K562 (cell line): ENCODE measurements around the gene RPS19BP1. TPM values are rescaled to one million over a fixed set of nuclear protein-coding genes. Genes with fewer than 3 reads are reported as not detected.

Experiments used
- BRCA1 ChIP-seq, 2 experiments: fragments of 450-650 bp in 1 of 2; sonication (generic) in 1 of 2; formaldehyde crosslinking in 1 of 2; IDR thresholded peaks; 2 replicates each; pipeline versions ENCODE4 v1.5.0 to v1.6.1; 2017 to 2020; ENCODE audit warnings: mild to moderate bottlenecking in 1 of 2, missing genetic modification reagents in 1 of 2
- CAMTA2 ChIP-seq: fragments of 250-450 bp; sonication (Bioruptor Pico); conservative IDR thresholded peaks from 2 replicates; pipeline ENCODE4 v1.5.1; 2022
- CHCHD3 ChIP-seq: fragments of 250-450 bp; sonication (Bioruptor Pico); IDR thresholded peaks from 2 replicates; pipeline ENCODE4 v2.1.2; 2022; ENCODE audit warnings: mild to moderate bottlenecking
- DNMT1 ChIP-seq: fragments of 450-650 bp; IDR thresholded peaks from 2 replicates; pipeline ENCODE4 v1.6.1; 2016; ENCODE audit warnings: antibody characterized with exemption, mild to moderate bottlenecking
- ETV6 ChIP-seq, 3 experiments: fragments of 150-350 bp in 1 of 3; sonication (generic) in 1 of 3; formaldehyde crosslinking in 1 of 3; IDR thresholded peaks; 2 replicates each; pipeline versions ENCODE4 v1.6.1 to v1.8.0; 2014 to 2022; ENCODE audit warnings: borderline replicate concordance in 2 of 3, low read depth in 2 of 3, antibody characterized with exemption in 1 of 3, low read length in 1 of 3, mild to moderate bottlenecking in 1 of 3, missing genetic modification reagents in 1 of 3
- FUS ChIP-seq: fragments of 200-400 bp; formaldehyde crosslinking; optimal IDR thresholded peaks from 2 replicates; pipeline ENCODE3; 2017; ENCODE audit warnings: low read depth, low read length
- HNRNPL ChIP-seq: fragments of 200-400 bp; formaldehyde crosslinking; IDR thresholded peaks from 2 replicates; pipeline ENCODE4 v1.6.1; 2017; ENCODE audit warnings: low read depth, mild to moderate bottlenecking, low read length
- JUND ChIP-seq, 2 experiments: IDR thresholded peaks; 2 replicates in 1 of 2; 3 replicates in 1 of 2; pipeline ENCODE4 v1.6.1; 2011; ENCODE audit warnings: borderline replicate concordance in 2 of 2, low read depth in 2 of 2, low read length in 2 of 2, improper control_type of control experiment in 1 of 2, missing biosample characterization in 1 of 2, missing genetic modification characterization in 1 of 2, missing genetic modification reagents in 1 of 2
- KDM1A ChIP-seq, 2 experiments: fragments of 450-650 bp; IDR thresholded peaks; 2 replicates each; pipeline ENCODE4 v1.6.1; 2016; ENCODE audit warnings: mild to moderate bottlenecking in 2 of 2
- NR1H2 ChIP-seq: sonication (generic); formaldehyde crosslinking; IDR thresholded peaks from 2 replicates; pipeline ENCODE4 v1.4.0; 2020; ENCODE audit warnings: mild to moderate bottlenecking, missing genetic modification reagents
- OTX1 ChIP-seq: fragments of 450-650 bp; formaldehyde crosslinking; IDR thresholded peaks from 2 replicates; pipeline ENCODE4 v1.4.0; 2022; ENCODE audit warnings: mild to moderate bottlenecking
- PHB2 ChIP-seq: fragments of 450-650 bp; IDR thresholded peaks from 2 replicates; pipeline ENCODE4 v1.6.1; 2017; ENCODE audit warnings: low read depth
- POLR2AphosphoS5 ChIP-seq: IDR thresholded peaks from 2 replicates; pipeline ENCODE4 v1.6.1; 2011; ENCODE audit warnings: mild to moderate bottlenecking, low read depth, low read length, moderate library complexity; ENCODE audit not compliant: control insufficient read depth, insufficient read depth
- SLC30A9 ChIP-seq: fragments of 250-450 bp; sonication (Bioruptor Pico); IDR thresholded peaks from 2 replicates; pipeline ENCODE4 v1.8.0; 2022; ENCODE audit warnings: mild to moderate bottlenecking, moderate library complexity
- SMARCE1 ChIP-seq: fragments of 450-650 bp; IDR thresholded peaks from 2 replicates; pipeline ENCODE4 v1.7.1; 2016; ENCODE audit warnings: mild to moderate bottlenecking
- SRSF7 ChIP-seq: fragments of 200-400 bp; formaldehyde crosslinking; optimal IDR thresholded peaks from 2 replicates; pipeline ENCODE3; 2017; ENCODE audit warnings: mild to moderate bottlenecking, low read depth, low read length
- SUPT5H ChIP-seq: fragments of 450-650 bp; IDR thresholded peaks from 2 replicates; pipeline ENCODE4 v1.6.1; 2016
- ZNF717 ChIP-seq: fragments of 250-450 bp; sonication (Bioruptor Pico); IDR thresholded peaks from 2 replicates; pipeline ENCODE4 v1.5.0; 2021
- polyA plus RNA-seq, 8 experiments: library from polyadenylated mRNA; depleted of rRNA in 4 of 8; stranded (reverse) in 5 of 8; unstranded in 3 of 8; fragments of >200 nt; fragmentation: Nextera tagmentation in 2 of 8; fragmentation: Illumina TruSeq in 1 of 8; extraction: Ambion mirVana in 2 of 8; extraction: Trizol in 1 of 8; gene quantifications; 2 replicates each; pipeline versions ENCODE4 v1.2.1 to v1.2.3, GENCODE V29; 2011 to 2014; ENCODE audit warnings: inconsistent platforms in 1 of 8, missing spikeins in 1 of 8
- total RNA-seq, 7 experiments: library from RNA; depleted of rRNA in 6 of 7; stranded (reverse); fragments of >200 nt in 6 of 7; fragmentation: Illumina TruSeq in 2 of 7; extraction: Trizol in 2 of 7; gene quantifications; 2 replicates each; pipeline versions ENCODE4 v1.2.1 to v1.2.3, GENCODE V29; 2011 to 2021; ENCODE audit warnings: low replicate concordance in 1 of 7
- TF ChIP-seq, protein P1 (sequence below), 2 experiments: fragments of 450-650 bp; IDR thresholded peaks; 2 replicates each; pipeline ENCODE4 v1.6.1; 2016; ENCODE audit warnings: mild to moderate bottlenecking in 2 of 2, borderline replicate concordance in 1 of 2, low read depth in 1 of 2, moderate library complexity in 1 of 2
- TF ChIP-seq, protein P2 (sequence below): sonication (generic); formaldehyde crosslinking; IDR thresholded peaks from 2 replicates; pipeline ENCODE4 v1.5.0; 2020; ENCODE audit warnings: missing genetic modification reagents

The RPS19BP1 gene
- total and polyA plus RNA-seq, 9 of the 15 experiments (the other 6 are each of a cell fraction or from before 2014, with no cell fraction given) = 3.0 to 223 (median 84.3) TPM

DNA sequence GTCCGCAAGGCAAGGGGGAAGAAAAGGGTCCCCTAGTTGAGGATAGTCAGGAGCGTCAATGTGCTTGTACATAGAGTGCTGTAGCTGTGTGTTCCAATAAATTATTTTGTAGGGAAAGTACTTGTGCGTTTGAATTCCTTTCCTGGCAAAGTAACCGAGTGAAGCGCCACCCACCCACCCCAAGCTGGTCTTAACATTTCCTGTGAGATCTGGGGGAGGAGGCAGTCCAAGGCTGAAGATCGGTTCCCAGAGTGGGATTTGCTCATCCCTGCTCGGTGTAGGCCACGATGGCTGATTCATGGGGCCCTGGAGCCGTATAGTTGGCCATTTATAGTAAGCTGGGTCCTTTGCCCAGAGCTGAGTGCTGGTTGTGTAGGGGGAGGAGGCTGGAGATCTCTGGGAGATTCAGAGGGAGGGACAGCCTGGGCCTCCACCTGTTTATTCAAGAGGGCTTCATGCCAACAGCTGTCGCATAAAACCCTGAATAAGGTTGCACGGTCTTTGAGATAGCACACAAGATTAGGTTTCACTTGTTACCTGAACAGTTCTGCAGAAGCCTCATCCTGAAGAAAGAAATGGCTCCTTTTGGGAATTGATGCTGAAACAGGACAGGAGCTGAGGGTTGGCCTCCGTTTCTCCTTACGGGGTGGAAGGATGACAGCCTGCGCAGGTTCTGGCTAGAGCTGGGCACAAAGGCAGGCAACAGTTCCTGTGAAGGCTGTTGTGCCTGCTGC is 9.8 kb downstream of the RPS19BP1 start (continued):
- no peak for TF ChIP-seq ETV6 (IDR thresholded peaks at IDR 0.05; ENCODE audit: borderline replicate concordance in 1 of 2, low read depth in 2 of 2, low read length in 1 of 2)
- 0 out of 2 replicates have a peak, but pooled peaks have one; percentile 31 for TF ChIP-seq ETV6 (CRISPR knock-in tag; IDR thresholded peaks at IDR 0.05; ENCODE audit: borderline replicate concordance)
- TF ChIP-seq KDM1A (IDR thresholded peaks at IDR 0.05) = no peak
- TF ChIP-seq FUS = no peak
- TF ChIP-seq OTX1 (CRISPR knock-in tag) = peak; percentile 86
- TF ChIP-seq CAMTA2 (CRISPR knock-in tag) = peak; percentile 78; the same call in 1 of the 2 replicates
- TF ChIP-seq JUND (IDR thresholded peaks at IDR 0.05; ENCODE audit: borderline replicate concordance, low read depth, low read length) = 0 out of 2 replicates have a peak, but pooled peaks have one; percentile 3
- no peak for TF ChIP-seq JUND (tag; IDR thresholded peaks at IDR 0.05; ENCODE audit: borderline replicate concordance, low read depth, low read length)
- TF ChIP-seq, protein P1, sequence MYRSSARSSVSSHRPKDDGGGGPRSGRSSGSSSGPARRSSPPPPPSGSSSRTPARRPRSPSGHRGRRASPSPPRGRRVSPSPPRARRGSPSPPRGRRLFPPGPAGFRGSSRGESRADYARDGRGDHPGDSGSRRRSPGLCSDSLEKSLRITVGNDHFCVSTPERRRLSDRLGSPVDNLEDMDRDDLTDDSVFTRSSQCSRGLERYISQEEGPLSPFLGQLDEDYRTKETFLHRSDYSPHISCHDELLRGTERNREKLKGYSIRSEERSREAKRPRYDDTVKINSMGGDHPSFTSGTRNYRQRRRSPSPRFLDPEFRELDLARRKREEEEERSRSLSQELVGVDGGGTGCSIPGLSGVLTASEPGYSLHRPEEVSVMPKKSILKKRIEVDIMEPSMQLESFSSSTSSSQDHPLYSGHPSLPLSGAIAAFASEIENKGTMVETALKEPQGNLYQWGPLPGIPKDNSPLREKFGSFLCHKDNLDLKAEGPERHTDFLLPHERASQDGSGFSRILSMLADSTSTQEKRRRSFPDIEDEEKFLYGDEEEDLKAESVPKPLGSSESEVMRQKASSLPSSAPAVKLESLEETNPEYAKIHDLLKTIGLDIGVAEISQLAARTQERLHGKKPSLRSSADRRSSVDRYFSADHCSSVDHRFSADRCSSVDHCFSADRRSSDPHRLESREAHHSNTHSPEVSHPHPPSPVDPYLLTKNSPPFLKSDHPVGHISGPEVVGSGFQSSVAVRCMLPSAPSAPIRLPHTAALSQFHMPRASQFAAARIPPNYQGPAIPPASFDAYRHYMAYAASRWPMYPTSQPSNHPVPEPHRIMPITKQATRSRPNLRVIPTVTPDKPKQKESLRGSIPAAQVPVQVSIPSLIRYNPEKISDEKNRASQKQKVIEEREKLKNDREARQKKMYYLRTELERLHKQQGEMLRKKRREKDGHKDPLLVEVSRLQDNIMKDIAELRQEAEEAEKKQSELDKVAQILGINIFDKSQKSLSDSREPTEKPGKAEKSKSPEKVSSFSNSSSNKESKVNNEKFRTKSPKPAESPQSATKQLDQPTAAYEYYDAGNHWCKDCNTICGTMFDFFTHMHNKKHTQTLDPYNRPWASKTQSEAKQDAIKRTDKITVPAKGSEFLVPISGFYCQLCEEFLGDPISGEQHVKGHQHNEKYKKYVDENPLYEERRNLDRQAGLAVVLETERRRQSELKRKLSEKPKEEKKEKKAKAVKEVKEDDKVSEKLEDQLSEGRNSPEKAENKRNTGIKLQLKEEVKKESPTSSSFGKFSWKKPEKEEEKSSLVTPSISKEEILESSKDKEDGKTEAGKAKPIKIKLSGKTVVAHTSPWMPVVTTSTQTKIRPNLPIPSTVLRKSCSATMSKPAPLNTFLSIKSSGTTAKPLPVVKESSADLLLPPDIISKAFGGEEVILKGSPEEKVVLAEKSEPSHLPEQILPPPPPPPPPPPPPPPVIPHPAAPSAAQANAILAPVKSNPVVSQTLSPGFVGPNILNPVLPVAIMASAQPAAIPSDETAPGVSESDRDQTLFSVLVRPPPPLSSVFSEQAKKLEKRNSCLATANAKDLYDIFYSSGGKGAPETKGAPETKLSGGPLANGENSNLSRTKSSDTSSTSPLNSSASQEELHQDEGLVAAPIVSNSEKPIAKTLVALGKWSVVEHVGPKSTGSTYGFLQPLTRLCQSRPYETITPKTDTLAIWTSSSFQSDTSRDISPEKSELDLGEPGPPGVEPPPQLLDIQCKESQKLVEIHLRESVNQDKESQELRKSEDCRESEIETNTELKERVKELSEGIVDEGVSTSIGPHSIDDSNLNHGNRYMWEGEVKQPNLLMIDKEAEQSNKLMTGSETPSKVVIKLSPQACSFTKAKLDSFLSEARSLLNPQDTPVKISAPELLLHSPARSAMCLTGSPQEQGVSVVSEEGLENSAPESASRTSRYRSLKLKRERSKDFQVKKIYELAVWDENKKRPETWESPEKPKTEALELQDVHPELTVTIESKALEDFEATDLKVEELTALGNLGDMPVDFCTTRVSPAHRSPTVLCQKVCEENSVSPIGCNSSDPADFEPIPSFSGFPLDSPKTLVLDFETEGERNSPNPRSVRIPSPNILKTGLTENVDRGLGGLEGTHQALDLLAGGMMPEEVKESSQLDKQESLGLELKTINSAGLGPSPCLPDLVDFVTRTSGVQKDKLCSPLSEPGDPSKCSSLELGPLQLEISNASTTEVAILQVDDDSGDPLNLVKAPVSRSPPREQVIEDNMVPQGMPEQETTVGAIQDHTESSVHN (IDR thresholded peaks at IDR 0.05; ENCODE audit: borderline replicate concordance in 1 of 2, low read depth in 1 of 2) = no peak
- no peak for TF ChIP-seq SRSF7
- no peak for TF ChIP-seq DNMT1
- no peak for TF ChIP-seq SMARCE1
- TF ChIP-seq SUPT5H = peak; percentile 85
- TF ChIP-seq CHCHD3 (CRISPR knock-in tag) = no peak
- no peak for TF ChIP-seq HNRNPL
- no peak for TF ChIP-seq BRCA1 (IDR thresholded peaks at IDR 0.05)
- TF ChIP-seq BRCA1 (CRISPR knock-in tag; IDR thresholded peaks at IDR 0.05) = no peak; the same call in 1 of the 2 replicates
- TF ChIP-seq, protein P2, sequence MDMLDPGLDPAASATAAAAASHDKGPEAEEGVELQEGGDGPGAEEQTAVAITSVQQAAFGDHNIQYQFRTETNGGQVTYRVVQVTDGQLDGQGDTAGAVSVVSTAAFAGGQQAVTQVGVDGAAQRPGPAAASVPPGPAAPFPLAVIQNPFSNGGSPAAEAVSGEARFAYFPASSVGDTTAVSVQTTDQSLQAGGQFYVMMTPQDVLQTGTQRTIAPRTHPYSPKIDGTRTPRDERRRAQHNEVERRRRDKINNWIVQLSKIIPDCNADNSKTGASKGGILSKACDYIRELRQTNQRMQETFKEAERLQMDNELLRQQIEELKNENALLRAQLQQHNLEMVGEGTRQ (CRISPR knock-in tag) = no peak
- no peak for TF ChIP-seq PHB2
- TF ChIP-seq POLR2AphosphoS5 = peak; percentile 61
- no peak for TF ChIP-seq ZNF717 (CRISPR knock-in tag)
- TF ChIP-seq NR1H2 (CRISPR knock-in tag) = no peak
- TF ChIP-seq SLC30A9 (CRISPR knock-in tag) = no peak
